Suprapubic skin (tissue), 4 donors: ENCODE measurements around the gene EFTUD2.

Experiments
- POLR2A ChIP-seq, 2 donors: fragments of 450-650 bp; IDR thresholded peaks; one replicate each; pipeline ENCODE4 v1.6.1; 2017; ENCODE audit warnings: antibody characterized with exemption in 2 of 2, mild to moderate bottlenecking in 2 of 2, moderate library complexity in 2 of 2
- POLR2AphosphoS5 ChIP-seq, 3 donors: sonication (generic); formaldehyde crosslinking; IDR thresholded peaks; one replicate each; pipeline ENCODE4 v1.6.1; 2017; ENCODE audit warnings: antibody characterized with exemption in 3 of 3

GRCh38 chr17:44915862-44916780, 16.9 kb upstream of the EFTUD2 start:
- TF ChIP-seq POLR2A (IDR thresholded peaks at IDR 0.05) (no peak), POLR2AphosphoS5 (IDR thresholded peaks at IDR 0.05) (no peak)
